ENCODE measurements around the gene VPS4A. TPM values are rescaled to one million over a fixed set of nuclear protein-coding genes. Genes with fewer than 3 reads are reported as not detected.

The VPS4A gene
- total RNA-seq: 34.4 TPM

DNA sequence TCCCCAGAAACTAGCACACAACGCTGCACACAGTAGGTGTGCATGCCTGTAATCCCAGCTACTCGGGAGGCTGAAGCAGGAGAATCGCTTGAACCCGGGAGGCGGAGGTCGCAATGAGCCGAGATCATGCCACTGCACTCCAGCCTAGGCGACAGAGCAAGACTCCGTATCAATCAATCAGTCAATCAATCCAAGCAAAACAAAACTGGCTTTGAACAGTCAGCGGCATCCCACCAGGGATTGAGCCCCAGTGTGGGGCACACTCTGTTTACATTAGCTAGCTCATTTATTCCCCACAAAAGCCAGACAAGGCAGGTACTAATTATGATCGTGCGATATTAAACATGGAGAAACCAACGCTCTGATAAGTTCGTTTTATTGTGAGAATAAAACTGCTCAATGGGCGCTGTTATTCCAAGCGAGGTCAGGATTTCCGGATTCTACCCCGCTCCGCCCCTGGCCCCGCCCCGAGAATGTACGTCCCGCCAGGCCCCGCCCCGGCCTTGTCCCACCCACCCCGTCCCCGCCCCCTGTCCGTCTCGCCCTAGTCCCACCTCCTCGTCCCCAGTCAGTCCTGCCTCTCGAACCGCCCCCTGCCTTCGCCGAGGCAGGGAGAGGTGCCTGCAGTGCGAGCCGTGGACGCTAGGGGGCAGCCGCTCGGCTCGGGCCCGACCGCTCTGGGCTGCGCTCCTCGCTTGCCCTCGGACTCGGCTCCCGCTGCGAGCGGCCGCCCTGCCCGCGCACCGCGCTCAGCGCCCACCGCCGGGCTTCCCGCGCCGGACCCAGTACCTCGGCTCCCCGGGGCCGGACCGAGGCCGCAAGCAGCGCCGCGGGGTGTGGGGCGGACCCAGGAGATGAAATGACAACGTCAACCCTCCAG is at the start of gene VPS4A:
Gene VPS4A (plus strand): TSS at position 698 of the 880 bp plus-strand sequence. CDS start 162 bp downstream, at position 860.

DNA sequence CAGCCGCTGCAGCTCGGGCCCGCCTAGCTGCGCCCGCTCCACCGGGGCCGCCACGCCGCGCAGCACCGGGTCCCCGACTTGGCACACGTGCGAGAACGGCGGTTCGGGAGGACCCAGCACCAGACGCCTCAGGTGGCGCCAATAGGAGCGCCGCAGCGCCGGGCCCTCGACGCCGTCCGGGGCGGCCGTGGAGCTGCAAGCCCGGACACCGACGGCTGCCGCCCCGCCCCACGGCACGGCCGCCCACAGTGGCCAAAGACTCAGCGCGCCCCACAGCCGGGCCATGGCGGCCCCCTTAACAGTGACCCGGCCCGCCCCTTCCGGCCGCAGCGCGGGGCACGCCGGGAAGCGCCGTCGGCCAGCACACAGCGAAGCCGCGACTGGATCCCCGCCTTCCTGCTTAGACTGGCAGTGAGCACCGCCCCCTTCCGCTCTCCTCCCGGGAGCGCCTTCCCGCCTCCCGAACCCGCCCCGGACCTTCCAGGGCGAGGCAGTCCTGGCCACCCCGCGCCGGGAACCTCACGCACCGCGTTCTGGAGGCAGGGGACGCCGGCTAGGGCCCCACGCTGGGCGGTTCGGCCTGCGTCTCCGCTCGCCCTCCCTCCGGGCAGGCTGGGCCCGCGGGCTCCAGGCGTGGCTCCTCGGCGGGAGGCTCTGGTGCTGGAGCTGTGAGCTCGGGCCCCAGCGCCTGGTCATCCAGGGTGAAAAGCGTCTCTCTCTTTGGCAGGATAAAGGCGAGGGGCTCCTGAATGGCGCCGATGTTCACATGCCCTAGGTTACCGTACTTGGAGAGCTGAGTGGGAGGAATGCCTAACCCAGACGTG is 19.3 kb downstream of the VPS4A start, which contains the start of gene PDF:
Gene PDF (minus strand): TSS at position 303 of the 824 bp plus-strand sequence. CDS start 18 bp downstream, at position 285.

DNA sequence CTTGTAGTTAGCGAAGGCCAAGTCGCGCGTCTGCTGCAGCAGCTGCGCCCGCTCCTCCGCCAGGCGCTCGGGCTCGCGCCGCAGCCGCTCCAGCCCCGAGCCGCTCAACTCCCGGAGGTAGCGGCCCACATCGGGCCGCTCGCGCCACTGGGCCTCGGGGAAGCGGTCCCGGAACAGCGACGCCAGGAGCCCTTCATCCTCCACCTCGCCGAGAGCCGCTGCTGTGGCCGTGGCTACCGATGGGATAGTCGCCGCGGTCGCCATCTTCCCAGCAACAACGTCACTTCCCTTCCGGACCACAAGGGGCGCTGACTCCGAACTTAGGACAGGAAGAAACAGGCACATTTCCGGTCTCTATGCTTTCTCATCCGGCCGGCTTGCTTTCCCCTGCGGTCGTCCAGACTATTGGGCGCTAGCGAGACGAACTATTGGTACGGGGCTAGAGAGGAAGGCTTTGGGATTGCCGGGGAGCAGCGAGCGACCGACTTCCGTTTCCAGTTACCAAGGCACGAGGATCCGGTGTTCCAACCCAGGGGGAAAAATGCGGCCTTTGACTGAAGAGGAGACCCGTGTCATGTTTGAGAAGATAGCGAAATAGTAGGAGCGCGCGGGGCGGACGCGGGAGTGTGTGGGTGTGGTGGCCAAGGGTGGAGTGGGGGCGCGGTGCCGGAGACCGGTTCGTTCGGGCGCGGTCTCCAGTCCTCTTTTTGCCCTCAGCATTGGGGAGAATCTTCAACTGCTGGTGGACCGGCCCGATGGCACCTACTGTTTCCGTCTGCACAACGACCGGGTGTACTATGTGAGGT is 28.3 kb downstream of the VPS4A start, which contains the start of the genes COG8 and NIP7:
Gene COG8 (minus strand): TSS at position 276 of the 806 bp plus-strand sequence. CDS start 12 bp downstream, at position 264.
Gene NIP7 (plus strand): TSS at position 484 of the 806 bp plus-strand sequence. CDS start 58 bp downstream, at position 542.

DNA sequence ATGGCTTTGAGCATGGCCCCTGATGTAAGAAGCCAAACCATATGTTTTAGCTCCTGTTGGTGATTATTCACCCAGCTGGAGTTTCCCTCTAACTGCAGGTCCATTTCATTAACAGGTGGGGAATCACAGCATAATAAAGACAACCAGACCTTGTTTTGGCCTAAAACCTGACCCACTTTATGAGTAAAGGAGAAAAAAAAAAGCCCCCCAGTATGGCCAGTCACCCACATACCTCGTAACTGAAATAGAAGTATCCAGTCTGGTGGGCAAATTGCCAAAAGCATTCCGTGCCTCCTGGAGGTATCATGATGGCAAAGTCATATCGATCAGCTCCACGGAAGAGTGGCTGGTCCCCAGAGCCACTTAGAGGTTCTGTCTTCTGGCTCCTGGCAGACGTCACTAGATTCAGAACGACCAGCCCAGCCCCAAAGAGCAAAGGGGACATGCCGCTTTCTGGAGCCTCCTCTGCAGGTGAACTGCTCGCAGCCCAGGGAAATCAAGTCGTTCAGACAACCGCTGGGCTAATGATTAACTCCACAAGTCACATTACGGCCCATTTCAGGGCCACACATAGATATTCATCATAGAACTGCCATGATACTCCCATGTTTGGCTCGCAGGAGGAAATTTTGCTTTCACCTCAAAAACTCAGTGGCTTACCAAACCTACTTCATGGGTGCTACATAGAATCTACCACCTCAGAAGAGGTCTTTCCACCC is 40.3 kb downstream of the VPS4A start, which contains the start of gene TMED6:
Gene TMED6 (minus strand): TSS at position 478 of the 719 bp plus-strand sequence. CDS start 33 bp downstream, at position 445.

Other genes with a start within 250 kb of the VPS4A start
- 4.3 TPM for gene HAS3, start 205.7 kb upstream of the VPS4A start, total RNA-seq
- 118 TPM for gene CHTF8, start 178.8 kb upstream of the VPS4A start, total RNA-seq
- 24.9 TPM for gene UTP4, start 178.7 kb upstream of the VPS4A start, total RNA-seq
- 33.2 TPM for gene SNTB2, start 124.2 kb upstream of the VPS4A start, total RNA-seq
- 14.6 TPM for gene PDF, start 19.2 kb downstream of the VPS4A start, total RNA-seq
- gene COG8, start 28.2 kb downstream of the VPS4A start, total RNA-seq: 52.7 TPM
- gene NIP7, start 28.4 kb downstream of the VPS4A start, total RNA-seq: 15.8 TPM
- gene TMED6, start 40.4 kb downstream of the VPS4A start, total RNA-seq: 1.9 TPM
- 30.4 TPM for gene TERF2, start 74.7 kb downstream of the VPS4A start, total RNA-seq
- 128 TPM for gene CYB5B, start 113.3 kb downstream of the VPS4A start, total RNA-seq

Measured in metanephros (tissue), 1 donor.